Measurements from ENCODE around the gene PKN3.
A peak's percentile ranks its signal among the peaks of the same experiment; 100 is the strongest.

PKN3 gene

GRCh38 chr9:128683340-128684064, 18.8 kb upstream of the PKN3 start:
- TF ChIP-seq REST (IDR thresholded peaks at IDR 0.05; ENCODE audit: low read depth) (no peak), TAF1 (IDR thresholded peaks at IDR 0.05; ENCODE audit: low read depth) (no peak; the same call in 1 of the 2 replicates), EP300 (IDR thresholded peaks at IDR 0.05; ENCODE audit: borderline replicate concordance) (no peak), ZBTB7A (IDR thresholded peaks at IDR 0.05; ENCODE audit: low read depth) (peak; percentile 60; the same call in 1 of the 2 replicates), EGR1 (IDR thresholded peaks at IDR 0.05) (no peak), FOXM1 (IDR thresholded peaks at IDR 0.05; ENCODE audit: borderline replicate concordance, low read depth) (no peak), CEBPB (IDR thresholded peaks at IDR 0.05) (peak; percentile 66; the same call in 1 of the 2 replicates), TCF12 (IDR thresholded peaks at IDR 0.05; ENCODE audit: low read depth) (no peak), CREB1 (IDR thresholded peaks at IDR 0.05; ENCODE audit: low read depth) (no peak), YY1 (IDR thresholded peaks at IDR 0.05; ENCODE audit: low read depth) (no peak), USF1 (IDR thresholded peaks at IDR 0.05) (peak; percentile 47; the same call in 1 of the 2 replicates), RAD21 (IDR thresholded peaks at IDR 0.05; ENCODE audit: low read depth) (no peak), NFIC (IDR thresholded peaks at IDR 0.05) (no peak), MAX (IDR thresholded peaks at IDR 0.05) (peak; percentile 93), TEAD4 (IDR thresholded peaks at IDR 0.05) (peak; percentile 58; the same call in 1 of the 2 replicates)

GRCh38 chr9:128684065-128684324, 18.3 kb upstream of the PKN3 start:
- TF ChIP-seq MAX (IDR thresholded peaks at IDR 0.05) = no peak
- no peak for TF ChIP-seq REST (IDR thresholded peaks at IDR 0.05; ENCODE audit: low read depth)
- TF ChIP-seq ZBTB7A (IDR thresholded peaks at IDR 0.05; ENCODE audit: low read depth) = peak; percentile 42; the same call in 1 of the 2 replicates
- no peak for TF ChIP-seq NFIC (IDR thresholded peaks at IDR 0.05)

DNA sequence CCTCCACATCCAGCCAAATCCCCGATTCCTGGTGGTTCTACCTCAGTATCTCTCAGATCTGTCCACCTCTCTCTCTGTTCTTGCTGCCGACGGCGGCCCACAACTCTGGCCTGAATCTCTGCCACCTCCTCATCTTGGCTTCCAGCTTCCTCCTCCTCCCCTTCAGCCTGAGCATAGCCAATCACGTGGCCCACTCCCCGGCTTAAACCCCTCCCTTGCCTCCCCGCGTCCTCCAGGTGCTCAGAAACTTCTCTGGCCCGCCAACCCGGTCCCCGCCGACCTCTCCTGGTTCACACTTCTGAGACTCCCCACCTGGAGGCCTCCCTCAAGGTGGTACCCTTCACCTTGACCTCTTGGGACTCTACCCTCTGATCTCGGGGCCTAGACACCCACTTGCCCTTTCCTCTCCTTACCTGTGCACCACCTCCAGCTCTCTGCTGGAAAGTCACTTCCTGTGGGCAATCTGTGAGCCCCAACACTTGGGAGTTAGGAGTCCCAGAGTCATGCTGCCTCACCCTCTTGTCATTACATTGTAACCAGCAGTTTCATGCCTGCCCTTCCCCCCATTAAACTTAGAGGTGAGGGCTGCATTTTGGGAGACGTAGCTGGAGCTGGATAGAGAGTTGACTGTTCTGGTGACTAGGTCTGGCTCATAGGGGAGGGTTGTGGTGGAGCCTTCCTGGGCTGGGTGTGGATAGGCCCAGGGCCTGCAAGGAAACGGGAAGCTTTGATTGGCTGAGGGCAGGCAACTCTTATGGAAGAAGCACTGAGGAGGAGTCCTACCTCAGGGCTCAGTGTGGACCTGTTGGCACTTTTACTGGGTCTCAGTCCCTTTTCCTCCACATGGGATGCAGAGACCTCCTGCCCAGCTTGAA, 17.7 kb upstream of the PKN3 start:
- TF ChIP-seq EP300 (IDR thresholded peaks at IDR 0.05; ENCODE audit: borderline replicate concordance) (no peak), REST (IDR thresholded peaks at IDR 0.05; ENCODE audit: low read depth) (no peak), CREB1 (IDR thresholded peaks at IDR 0.05; ENCODE audit: low read depth) (no peak), MAX (IDR thresholded peaks at IDR 0.05) (peak; percentile 64), FOXM1 (IDR thresholded peaks at IDR 0.05; ENCODE audit: borderline replicate concordance, low read depth) (no peak), USF1 (IDR thresholded peaks at IDR 0.05) (peak; percentile 95), TEAD4 (IDR thresholded peaks at IDR 0.05) (no peak), EGR1 (IDR thresholded peaks at IDR 0.05) (no peak), ZBTB7A (IDR thresholded peaks at IDR 0.05; ENCODE audit: low read depth) (no peak), RAD21 (IDR thresholded peaks at IDR 0.05; ENCODE audit: low read depth) (no peak), NFIC (IDR thresholded peaks at IDR 0.05) (0 out of 2 replicates have a peak, but pooled peaks have one; percentile 15), CEBPB (IDR thresholded peaks at IDR 0.05) (no peak), TCF12 (IDR thresholded peaks at IDR 0.05; ENCODE audit: low read depth) (peak; percentile 14; the same call in 1 of the 2 replicates), TAF1 (IDR thresholded peaks at IDR 0.05; ENCODE audit: low read depth) (peak; percentile 67), YY1 (IDR thresholded peaks at IDR 0.05; ENCODE audit: low read depth) (peak; percentile 58; the same call in 1 of the 2 replicates)
